ENCODE measurements around the gene TTC22.
A peak's percentile ranks its signal among the peaks of the same experiment; 100 is the strongest.

TTC22 gene

GRCh38 chr1:54748094-54748835 lies 52.9 kb downstream of the TTC22 start:
- no peak for DNase-seq

DNA sequence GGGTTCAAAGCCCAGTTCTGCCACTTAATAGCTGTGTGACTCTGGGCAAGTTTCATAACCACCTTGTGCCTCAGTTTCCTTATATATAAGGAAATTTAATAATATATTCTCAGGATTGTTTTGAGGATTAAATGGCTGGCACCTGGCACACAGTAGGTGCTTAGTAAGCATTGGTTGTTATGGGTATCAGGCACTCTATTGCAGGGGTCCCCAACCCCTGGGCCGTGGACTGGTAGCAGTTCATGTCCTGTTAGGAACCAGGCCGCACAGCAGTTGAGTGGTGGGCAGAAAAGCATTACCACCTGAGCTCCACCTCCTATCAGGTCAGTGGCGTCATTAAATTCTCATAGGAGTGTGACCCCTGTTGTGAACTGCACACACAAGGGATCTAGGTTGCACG lies 55.3 kb downstream of the TTC22 start:
- DNase-seq = no peak

DNA sequence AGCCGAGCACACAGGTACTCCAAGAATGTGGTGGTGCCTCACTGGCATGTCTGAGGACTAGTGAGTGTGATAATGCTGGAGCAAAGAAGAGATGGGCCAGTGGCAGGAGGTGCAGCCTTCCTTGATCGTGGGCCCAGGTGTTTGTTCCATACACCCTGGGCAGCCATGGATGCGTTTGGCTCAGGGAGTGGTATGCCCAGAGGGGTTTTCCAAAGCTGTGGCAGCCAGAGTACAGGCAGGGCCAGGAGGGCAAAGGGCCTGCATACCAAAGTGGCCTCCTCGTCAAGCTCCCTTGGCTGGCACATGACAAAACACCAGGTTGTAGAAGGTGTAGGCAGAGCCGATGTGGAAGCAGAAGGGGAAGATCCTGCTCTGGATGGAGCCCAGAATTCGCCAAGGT lies 55.8 kb downstream of the TTC22 start:
- DNase-seq = no peak

DNA sequence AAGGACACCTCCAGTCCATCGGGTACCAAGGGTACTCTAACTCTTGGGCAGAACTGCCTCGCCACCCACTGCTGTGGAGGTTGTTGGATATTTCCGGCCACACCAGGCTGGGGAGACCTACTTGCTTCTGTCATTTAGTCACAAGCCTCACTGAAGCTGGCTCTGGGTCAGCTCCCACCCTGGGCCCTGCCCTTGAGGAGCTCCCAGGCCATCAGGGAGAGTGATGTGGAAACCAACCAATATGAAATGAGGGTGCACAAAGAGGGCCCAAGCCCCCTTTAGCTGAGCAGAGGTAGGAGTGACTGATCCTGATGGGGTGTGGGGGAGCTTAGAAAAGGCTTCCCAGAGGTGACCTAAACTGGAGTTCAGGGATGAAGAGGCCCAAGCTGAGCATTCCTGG lies 56.4 kb downstream of the TTC22 start:
- DNase-seq = no peak

DNA sequence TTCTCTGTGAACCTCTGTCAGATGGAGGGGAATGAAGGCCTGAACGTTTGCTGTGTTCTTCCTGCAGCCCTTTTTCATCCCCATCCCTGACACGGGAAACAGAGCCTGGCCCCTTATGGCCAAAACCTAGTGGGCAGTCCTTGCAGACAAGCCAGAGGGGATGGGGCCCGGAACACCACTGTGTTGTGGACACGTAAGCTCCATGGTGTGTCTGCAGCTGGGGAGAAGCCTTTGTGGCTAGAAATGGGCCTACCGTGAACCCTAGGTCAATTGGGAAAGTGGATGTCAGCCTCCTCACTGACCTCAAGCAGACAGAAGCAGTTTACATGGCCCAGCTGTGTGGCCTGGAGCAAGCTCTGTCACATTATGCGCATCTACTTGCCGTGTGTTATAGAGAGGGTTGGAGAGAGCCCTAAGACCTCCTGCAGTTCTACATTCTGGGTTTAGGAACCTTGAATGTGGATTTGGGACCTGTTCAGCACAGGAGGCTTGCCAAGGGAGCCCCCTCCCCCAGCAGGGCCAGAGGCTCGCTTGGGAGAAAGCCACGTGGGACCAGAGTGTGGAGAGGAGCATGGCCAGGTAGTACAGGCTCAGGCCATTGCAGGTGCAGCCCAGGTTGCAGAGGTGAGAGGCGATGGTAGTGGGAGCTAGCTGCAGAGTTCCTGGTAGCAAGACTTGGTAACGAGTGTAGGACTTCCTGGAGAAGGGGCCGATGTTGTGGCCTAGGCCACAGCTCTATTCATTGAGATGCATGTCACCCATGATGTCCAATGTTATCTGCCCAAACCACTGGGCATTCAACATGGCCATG lies 57.5 kb downstream of the TTC22 start:
- DNase-seq = no peak

DNA sequence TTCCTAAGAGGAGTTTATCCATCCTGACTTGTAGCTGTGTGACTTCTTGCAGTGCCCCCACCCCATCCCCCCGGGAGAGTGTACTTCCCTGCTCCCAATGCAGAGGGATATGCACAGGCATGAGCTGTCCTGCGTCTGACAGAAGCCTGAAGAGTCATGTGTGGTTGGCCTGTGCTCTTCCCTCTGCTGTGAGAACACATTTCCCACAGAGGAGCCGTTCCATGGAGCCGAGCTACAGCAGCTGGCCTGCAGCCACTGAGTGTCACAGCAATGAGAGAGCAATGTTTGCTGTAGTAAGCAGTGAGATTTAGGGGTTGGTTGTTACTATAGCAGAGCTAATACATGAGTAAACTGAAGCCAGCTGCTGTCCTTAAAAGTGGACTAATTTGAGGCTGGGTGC lies 58.8 kb downstream of the TTC22 start:
- DNase-seq = peak; percentile 3

GRCh38 chr1:54741531-54741930 lies 59.6 kb downstream of the TTC22 start:
- DNase-seq = no peak

GRCh38 chr1:54738244-54738643 lies 62.9 kb downstream of the TTC22 start:
- no peak for DNase-seq

DNA sequence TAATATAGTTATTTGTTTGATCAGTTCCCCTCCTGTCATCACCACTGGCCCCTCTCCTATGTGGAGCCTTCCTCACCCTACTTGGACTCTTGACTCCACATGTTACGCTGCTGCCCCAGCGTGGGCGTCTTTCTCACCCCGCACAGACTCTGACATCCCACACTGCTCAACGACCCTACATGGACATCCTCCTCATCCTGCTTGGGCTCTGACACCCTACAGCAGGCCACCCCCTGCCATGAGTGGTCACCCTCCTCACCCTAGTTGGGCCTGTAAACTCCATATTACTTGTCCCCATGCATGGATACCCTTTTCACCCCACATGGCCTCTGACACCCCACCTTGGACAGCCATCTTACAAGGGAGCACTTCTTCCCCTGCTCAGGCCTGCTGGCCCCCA lies 64.4 kb downstream of the TTC22 start:
- DNase-seq = no peak
